Naive thymus-derived CD8-positive, alpha-beta T cell (primary cell): ENCODE data around the gene TUBA1A. TPM values are rescaled to one million over a fixed set of nuclear protein-coding genes. Genes with fewer than 3 reads are reported as not detected.
"Not testable (repeated sequence)": the region's sequence is repeated elsewhere in the genome, so short reads cannot be mapped to it uniquely, and the experiment has no call there.

Experiments
- ATAC-seq, 2 donors: fragments of 150-1000 bp; cut with Tn5 transposase in 1 of 2; sonication (Bioruptor Pico), chemical (Tn5 transposase) in 1 of 2; 1 replicate in 1 of 2; 2 replicates in 1 of 2; pipeline ENCODE4 v1.10.0; 2021; ENCODE audit warnings: mild to moderate bottlenecking in 2 of 2, moderate library complexity in 2 of 2
- POLR2A ChIA-PET: fragments of 350-600 bp; sonication (Branson Sonifier 250); formaldehyde crosslinking; loops from one replicate; lab custom pipeline; 2021; ENCODE audit warnings: antibody characterized with exemption; lab: Charles Lee
- DNase-seq, 10 donors: peaks; one replicate each; pipeline versions ENCODE4 v3.0.0 to v3.0.0-alpha.2; 2020 to 2022
- H3K27ac Mint-ChIP-seq, 10 donors: one replicate each; pipeline ENCODE4 v1.8.0; 2020 to 2022; ENCODE audit warnings: mild to moderate bottlenecking in 10 of 10, mixed read lengths in 10 of 10, moderate library complexity in 4 of 10, inconsistent platforms in 1 of 10
- H3K27me3 Mint-ChIP-seq, 5 donors: one replicate each; pipeline ENCODE4 v1.8.0; 2021 to 2022; ENCODE audit warnings: mixed read lengths in 5 of 5
- H3K36me3 Mint-ChIP-seq, 3 donors: one replicate each; pipeline ENCODE4 v1.8.0; 2020 to 2022; ENCODE audit warnings: mixed read lengths in 3 of 3, mild to moderate bottlenecking in 2 of 3, inconsistent platforms in 1 of 3
- H3K4me1 Mint-ChIP-seq, 4 donors: one replicate each; pipeline ENCODE4 v1.8.0; 2021 to 2022; ENCODE audit warnings: mixed read lengths in 4 of 4
- H3K4me3 Mint-ChIP-seq, 10 donors: one replicate each; pipeline ENCODE4 v1.8.0; 2020 to 2022; ENCODE audit warnings: mild to moderate bottlenecking in 10 of 10, mixed read lengths in 10 of 10, moderate library complexity in 6 of 10, inconsistent platforms in 1 of 10
- H3K9me3 Mint-ChIP-seq, 9 donors: one replicate each; pipeline ENCODE4 v1.8.0; 2020 to 2022; ENCODE audit warnings: mixed read lengths in 9 of 9, mild to moderate bottlenecking in 3 of 9, inconsistent platforms in 1 of 9, moderate library complexity in 1 of 9
- polyA plus RNA-seq, 3 donors: library from polyadenylated mRNA; unstranded; fragments of 300-500 nt; fragmentation: Illumina TruSeq; gene quantifications; one replicate each; pipeline ENCODE4 v1.2.3, GENCODE V29; 2021
- total RNA-seq, 8 experiments: library from RNA in 2 of 8; stranded (reverse) in 2 of 8; gene quantifications; one replicate each; pipeline ENCODE4 v1.2.3 and lab custom pipeline; 2021 to 2026

The TUBA1A gene
- total and polyA plus RNA-seq, 5 experiments from 2014 or later: 93.5 to 168 (median 139) TPM

DNA sequence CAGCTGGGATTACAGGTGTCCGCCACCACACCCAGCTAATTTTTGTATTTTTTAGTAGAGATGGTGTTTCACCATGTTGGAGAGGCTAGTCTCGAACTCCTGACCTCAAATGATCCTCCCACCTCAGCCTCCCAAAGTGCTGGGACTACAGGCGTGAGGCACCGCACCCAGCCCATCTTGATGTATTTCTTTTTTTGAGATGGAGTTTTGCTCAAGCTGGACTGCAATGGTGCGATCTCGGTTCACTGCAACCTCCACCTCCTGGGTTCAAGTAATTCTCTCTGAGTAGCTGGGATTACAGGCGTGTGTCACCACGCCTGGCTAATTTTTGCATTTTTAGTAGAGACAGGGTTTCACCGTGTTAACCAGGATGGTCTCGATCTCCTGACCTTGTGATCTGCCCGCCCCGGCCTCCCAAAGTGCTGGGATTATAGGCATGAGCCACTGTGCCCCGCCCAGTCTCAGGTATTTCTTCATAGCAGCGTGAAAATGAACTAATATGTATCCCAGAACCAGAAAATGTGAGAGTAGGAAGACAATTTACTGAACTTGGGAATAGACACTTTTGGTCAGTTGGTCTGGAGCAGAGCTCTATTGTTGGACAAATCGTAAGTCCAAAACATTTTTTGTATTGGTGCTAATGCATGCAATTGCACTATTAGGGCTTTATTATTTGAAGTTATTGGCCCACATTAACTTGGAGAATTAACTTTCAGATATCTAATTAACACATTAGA is 5.5 kb downstream of the TUBA1A start:
- peak overlapping the region in 1 of 10 donors; percentile 26 for H3K4me3 Mint-ChIP-seq
- H3K9me3 Mint-ChIP-seq, ATAC-seq, H3K27me3 Mint-ChIP-seq: not testable (repeated sequence)
- POLR2A ChIA-PET: interaction anchor here (3.8 kb wide), 1 partner anchor 52 kb away, joined by 14 read pairs; the partner anchor contains the start of gene TUBA1B
- H3K36me3 Mint-ChIP-seq: peaks cover 4 to 35% (median 17%) of the 10 kb centered on the region in 3 donors
- H3K4me1 Mint-ChIP-seq: peaks cover 8 to 32% (median 20%) of the 10 kb centered on the region in 4 donors
- peak overlapping the region in 5 of 10 donors; percentile 39 to 99 (median 63) for H3K27ac Mint-ChIP-seq
- peak in 2 of 10 donors; percentile 9 to 19 for DNase-seq

DNA sequence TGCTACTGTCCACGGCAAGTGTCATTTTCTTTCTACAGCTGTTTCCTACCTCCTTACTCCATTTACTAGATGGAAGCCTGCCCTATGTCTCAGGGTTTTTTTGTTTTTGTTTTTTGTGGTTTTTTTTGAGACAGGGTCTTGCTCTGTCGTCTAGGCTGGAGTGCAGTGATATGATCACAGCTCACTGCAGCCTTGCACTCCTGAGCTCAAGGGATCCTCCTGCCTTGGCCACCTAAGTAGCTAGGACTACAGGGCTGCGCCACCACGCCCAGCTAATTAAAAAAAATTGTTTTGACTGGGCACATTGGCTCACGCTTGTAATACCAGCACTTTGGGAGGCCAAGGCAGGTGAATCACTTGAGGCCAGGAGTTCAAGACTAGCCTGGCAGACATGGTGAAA is 14.7 kb downstream of the TUBA1A start:
- H3K4me1 Mint-ChIP-seq: peaks cover 0 to 2% (median 0%) of the 10 kb centered on the region in 4 donors
- peaks cover 0 to 5% (median 3%) of the 10 kb centered on the region in 3 donors for H3K36me3 Mint-ChIP-seq
- no peak for ATAC-seq
- peaks cover 0 to 4% (median 0%) of the 10 kb centered on the region in 9 donors for H3K9me3 Mint-ChIP-seq
- POLR2A ChIA-PET: interaction anchor here (0.7 kb wide), 1 partner anchor 102 kb away, joined by 3 read pairs; no protein-coding TSS in a partner anchor
- H3K4me3 Mint-ChIP-seq: no peak overlapping the region
- H3K27me3 Mint-ChIP-seq: no peaks in the 10 kb centered on the region
- H3K27ac Mint-ChIP-seq: peak overlapping the region in 1 of 10 donors; percentile 41
- DNase-seq: no peak

DNA sequence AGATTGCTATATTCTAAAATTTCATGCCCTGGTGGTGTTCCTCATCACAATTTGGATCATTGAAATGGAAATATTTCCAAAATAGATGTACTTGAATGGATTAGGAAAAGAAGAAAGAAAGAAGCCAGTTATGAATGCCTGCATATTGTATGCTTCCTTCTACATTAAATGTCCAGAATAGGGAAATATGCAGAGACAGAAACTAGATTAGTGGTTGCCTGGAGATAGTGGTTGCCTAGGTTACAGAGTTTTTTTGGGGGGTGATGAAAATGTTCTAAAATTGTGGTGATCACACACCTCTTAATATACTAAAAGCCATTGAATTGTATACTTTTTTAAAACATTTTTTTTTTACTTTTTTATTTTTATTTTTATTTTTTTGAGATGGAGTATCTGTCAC is 18.0 kb downstream of the TUBA1A start:
- ATAC-seq (no peak), DNase-seq (no peak)
- H3K9me3 Mint-ChIP-seq: no peaks in the 10 kb centered on the region
- POLR2A ChIA-PET: no interaction called here
- H3K27me3 Mint-ChIP-seq: no peaks in the 10 kb centered on the region
- H3K36me3 Mint-ChIP-seq: no peaks in the 10 kb centered on the region
- no peak overlapping the region for H3K27ac Mint-ChIP-seq
- H3K4me3 Mint-ChIP-seq: no peak overlapping the region
- no peaks in the 10 kb centered on the region for H3K4me1 Mint-ChIP-seq

DNA sequence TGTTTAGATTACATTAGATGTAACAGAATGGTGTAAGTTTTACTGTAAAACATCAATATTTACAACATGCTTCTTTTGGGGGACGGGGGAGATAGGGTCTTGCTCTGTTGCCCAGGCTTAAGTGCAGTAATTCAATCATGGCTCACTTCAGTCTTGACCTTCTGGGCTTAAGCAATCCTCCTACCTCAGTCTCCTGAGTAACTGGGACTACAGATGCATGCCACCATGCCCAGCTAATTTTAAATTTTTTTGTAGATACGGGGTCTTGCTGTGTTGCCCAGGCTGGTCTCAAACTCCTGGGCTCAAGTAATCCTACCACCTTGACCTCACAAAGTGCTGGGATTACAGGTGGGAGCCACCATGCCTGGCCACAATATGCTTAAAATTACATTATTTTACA is 23.8 kb downstream of the TUBA1A start:
- Mint-ChIP-seq H3K27me3 (no peaks in the 10 kb centered on the region), H3K9me3 (no peaks in the 10 kb centered on the region), H3K4me1 (peaks cover 0 to 15% (median 0%) of the 10 kb centered on the region in 4 donors), H3K36me3 (peaks cover 0 to 2% (median 0%) of the 10 kb centered on the region in 3 donors), H3K27ac (no peak overlapping the region), H3K4me3 (no peak overlapping the region)
- POLR2A ChIA-PET: interaction anchor here (2.2 kb wide), 1 partner anchor 23 kb away, joined by 8 read pairs; the partner anchor contains the start of gene TUBA1A
- no peak for ATAC-seq
- DNase-seq: no peak

- not testable (repeated sequence) for H3K4me3 Mint-ChIP-seq, H3K9me3 Mint-ChIP-seq, H3K27me3 Mint-ChIP-seq, H3K27ac Mint-ChIP-seq, H3K36me3 Mint-ChIP-seq, DNase-seq, ATAC-seq
- H3K4me1 Mint-ChIP-seq: peaks cover 0 to 21% (median 0%) of the 10 kb centered on the region in 4 donors
- POLR2A ChIA-PET: interaction anchor here (1.6 kb wide), 1 partner anchor 27 kb away, joined by 6 read pairs; the partner anchor contains the start of gene TUBA1A
Measured at GRCh38 chr12:49161901-49162300, 27.0 kb downstream of the TUBA1A start.

DNA sequence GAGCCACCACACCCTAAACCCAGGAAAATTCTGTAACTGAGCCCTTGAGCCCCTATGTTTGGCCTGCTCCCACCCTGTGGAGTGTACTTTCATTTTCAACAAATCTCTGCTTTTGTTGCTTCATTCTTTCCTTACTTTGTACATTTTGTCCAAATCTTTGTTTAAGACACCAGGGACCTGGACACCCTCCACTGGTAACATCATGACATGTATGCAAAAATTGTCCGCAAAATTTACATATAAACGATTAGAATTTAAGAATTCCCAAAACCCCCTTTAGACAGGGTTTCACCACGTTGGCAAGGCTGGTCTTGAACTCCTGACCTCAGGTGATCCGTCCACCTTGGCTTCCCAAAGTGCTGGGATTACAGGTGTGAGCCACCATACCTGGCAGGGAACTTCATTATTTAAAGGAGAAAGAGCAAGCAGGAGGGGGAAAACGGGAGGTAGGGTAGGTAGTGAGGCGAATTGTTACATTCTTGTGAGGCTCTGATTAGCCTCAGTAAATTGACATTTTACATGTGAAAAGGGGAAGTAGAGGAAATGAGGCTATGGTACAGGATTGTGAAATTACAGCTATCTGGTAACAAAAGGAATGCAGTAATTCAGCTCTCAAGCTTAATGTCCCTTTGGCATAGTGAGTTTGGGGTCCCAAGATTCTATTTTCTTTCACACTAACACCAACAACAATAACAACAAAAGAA is 27.6 kb downstream of the TUBA1A start:
- no peaks in the 10 kb centered on the region for H3K9me3 Mint-ChIP-seq
- H3K36me3 Mint-ChIP-seq: peaks cover 0 to 2% (median 1%) of the 10 kb centered on the region in 3 donors
- POLR2A ChIA-PET: no interaction called here
- H3K27ac Mint-ChIP-seq: no peak overlapping the region
- no peak overlapping the region for H3K4me3 Mint-ChIP-seq
- DNase-seq (no peak), ATAC-seq (no peak)
- H3K27me3 Mint-ChIP-seq: no peaks in the 10 kb centered on the region
- H3K4me1 Mint-ChIP-seq: peaks cover 0 to 21% (median 0%) of the 10 kb centered on the region in 4 donors

DNA sequence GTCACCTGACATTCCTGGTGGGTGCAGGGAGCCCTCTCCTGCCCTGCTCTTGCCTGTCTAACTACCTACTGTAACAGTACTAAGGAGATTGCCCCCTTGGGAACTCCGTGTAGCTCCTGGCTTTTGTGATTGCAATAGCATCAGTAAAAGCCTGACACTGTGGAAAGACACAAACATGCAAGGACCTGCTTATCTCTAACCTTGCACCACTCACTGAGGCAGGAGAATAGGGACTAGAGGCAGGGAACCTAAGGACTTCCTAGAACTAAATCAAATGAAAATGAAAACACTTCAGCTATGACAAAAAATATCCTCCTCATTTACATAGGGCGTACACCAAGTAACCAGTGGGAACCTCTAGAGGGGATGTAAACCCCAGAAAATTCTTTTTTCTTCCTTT is 28.5 kb downstream of the TUBA1A start:
- DNase-seq (no peak), ATAC-seq (no peak)
- H3K27me3 Mint-ChIP-seq: no peaks in the 10 kb centered on the region
- peaks cover 0 to 21% (median 0%) of the 10 kb centered on the region in 4 donors for H3K4me1 Mint-ChIP-seq
- H3K36me3 Mint-ChIP-seq: peaks cover 0 to 2% (median 1%) of the 10 kb centered on the region in 3 donors
- H3K9me3 Mint-ChIP-seq: no peaks in the 10 kb centered on the region
- H3K27ac Mint-ChIP-seq: no peak overlapping the region
- peak overlapping the region in 1 of 10 donors; percentile 43 for H3K4me3 Mint-ChIP-seq
- POLR2A ChIA-PET: no interaction called here

DNA sequence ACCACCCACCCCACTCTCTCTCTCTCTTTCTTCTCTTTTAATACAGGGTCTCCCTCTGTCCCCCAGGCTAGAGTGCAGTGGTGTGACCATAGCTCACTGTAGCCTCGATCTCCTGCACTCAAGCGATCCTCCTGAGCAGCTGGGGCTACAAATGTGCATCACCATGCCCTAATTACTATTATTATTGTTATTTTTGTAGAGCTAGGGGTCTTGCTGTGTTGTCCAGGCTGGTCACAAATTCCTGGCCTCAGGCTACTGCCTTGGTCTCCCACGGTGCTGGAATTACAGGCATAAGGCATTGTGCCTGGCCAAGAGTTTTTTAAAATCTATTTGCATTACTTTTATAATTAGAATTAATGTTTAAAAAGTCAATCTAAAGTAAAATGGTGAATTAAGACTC is 34.7 kb downstream of the TUBA1A start:
- Mint-ChIP-seq H3K4me3 (no peak overlapping the region), H3K36me3 (peaks cover 0 to 1% (median 0%) of the 10 kb centered on the region in 3 donors), H3K27ac (no peak overlapping the region), H3K27me3 (no peaks in the 10 kb centered on the region), H3K4me1 (peaks cover 0 to 6% (median 4%) of the 10 kb centered on the region in 4 donors), H3K9me3 (no peaks in the 10 kb centered on the region)
- no peak for DNase-seq
- no peak for ATAC-seq
- POLR2A ChIA-PET: no interaction called here

GRCh38 chr12:49147384-49147783 is 41.5 kb downstream of the TUBA1A start:
- Mint-ChIP-seq H3K27me3 (no peaks in the 10 kb centered on the region), H3K36me3 (peaks cover 0 to 5% (median 1%) of the 10 kb centered on the region in 3 donors), H3K9me3 (no peaks in the 10 kb centered on the region), H3K4me3 (no peak overlapping the region), H3K27ac (no peak overlapping the region), H3K4me1 (peaks cover 0 to 6% (median 4%) of the 10 kb centered on the region in 4 donors)
- ATAC-seq: no peak
- POLR2A ChIA-PET: interaction anchor here (0.5 kb wide), 1 partner anchor 10 kb away, joined by 3 read pairs; no protein-coding TSS in a partner anchor
- DNase-seq: no peak

DNA sequence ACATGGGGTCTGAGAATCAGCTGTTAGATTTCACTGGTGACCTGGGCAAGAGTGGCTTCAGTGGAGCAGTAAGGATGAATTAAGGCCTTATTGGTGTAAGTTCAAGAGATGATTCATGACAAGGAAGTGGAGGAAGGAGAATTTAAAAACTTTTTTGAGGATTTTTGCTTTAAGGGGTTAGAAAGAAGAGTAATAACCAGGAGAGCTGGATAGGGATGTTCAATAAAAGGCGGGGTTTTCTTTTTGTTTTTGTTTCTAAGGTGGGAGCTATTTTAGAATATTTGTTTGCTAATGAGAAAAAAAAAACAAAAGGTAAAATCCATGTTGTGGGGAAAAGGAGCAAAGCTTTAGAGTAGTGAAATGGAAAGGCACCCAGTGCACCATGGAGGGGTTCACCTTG is 42.5 kb downstream of the TUBA1A start:
- Mint-ChIP-seq H3K27ac (no peak overlapping the region), H3K4me1 (peaks cover 0 to 6% (median 4%) of the 10 kb centered on the region in 4 donors), H3K36me3 (peaks cover 0 to 5% (median 1%) of the 10 kb centered on the region in 3 donors), H3K9me3 (no peaks in the 10 kb centered on the region), H3K4me3 (no peak overlapping the region), H3K27me3 (no peaks in the 10 kb centered on the region)
- POLR2A ChIA-PET: interaction anchor here (0.6 to 0.9 kb wide), 4 partner anchors 15 to 510 kb away, joined by 3 to 4 read pairs (median 3); partner anchors contain the start of gene TUBA1B
- no peak for DNase-seq
- no peak for ATAC-seq

GRCh38 chr12:49144384-49144783 is 44.5 kb downstream of the TUBA1A start:
- H3K36me3 Mint-ChIP-seq: peaks cover 0 to 5% (median 1%) of the 10 kb centered on the region in 3 donors
- H3K9me3 Mint-ChIP-seq: no peaks in the 10 kb centered on the region
- no peaks in the 10 kb centered on the region for H3K27me3 Mint-ChIP-seq
- H3K27ac Mint-ChIP-seq: no peak overlapping the region
- H3K4me3 Mint-ChIP-seq: no peak overlapping the region
- ATAC-seq (no peak), DNase-seq (no peak)
- POLR2A ChIA-PET: interaction anchor here (0.6 to 1.5 kb wide), 5 partner anchors 13 to 1391 kb away, joined by 3 to 6 read pairs (median 4); partner anchors contain the start of genes TUBA1A and TUBA1B
- peaks cover 0 to 2% (median 0%) of the 10 kb centered on the region in 4 donors for H3K4me1 Mint-ChIP-seq

DNA sequence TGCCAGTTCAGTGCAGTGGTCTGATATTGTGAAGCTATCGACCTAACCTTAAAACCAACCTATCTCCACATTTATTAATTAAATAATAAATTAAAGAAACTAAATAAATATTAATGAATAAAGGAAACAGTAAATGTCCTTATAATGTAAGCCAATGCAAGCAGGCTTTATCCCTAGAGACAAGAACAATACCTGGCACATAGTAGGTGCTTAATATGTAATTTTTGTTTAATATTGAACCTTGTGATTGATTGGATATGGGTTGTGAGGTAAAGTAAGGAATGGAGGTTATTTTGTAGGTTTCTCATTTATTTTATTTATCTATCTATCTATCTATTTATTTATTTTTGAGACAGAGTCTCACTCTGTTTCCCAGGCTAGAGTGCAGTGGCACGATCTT is 49.9 kb downstream of the TUBA1A start:
- ATAC-seq: no peak

More for the DNA sequence above, 49.9 kb downstream of the TUBA1A start:
- DNase-seq: no peak
- H3K9me3 Mint-ChIP-seq: no peaks in the 10 kb centered on the region
- no peaks in the 10 kb centered on the region for H3K36me3 Mint-ChIP-seq
- POLR2A ChIA-PET: no interaction called here
- peaks cover under 1 to 6% (median 3%) of the 10 kb centered on the region in 4 donors for H3K4me1 Mint-ChIP-seq
- H3K27ac Mint-ChIP-seq: no peak overlapping the region
- no peak overlapping the region for H3K4me3 Mint-ChIP-seq
- H3K27me3 Mint-ChIP-seq: no peaks in the 10 kb centered on the region
